Measurements from ENCODE around the gene CACNA2D4. TPM values are rescaled to one million over a fixed set of nuclear protein-coding genes. Genes with fewer than 3 reads are reported as not detected.

The CACNA2D4 gene
- total and polyA plus RNA-seq, 11 donors: 0.10 to 9.0 (median 1.2) TPM

DNA sequence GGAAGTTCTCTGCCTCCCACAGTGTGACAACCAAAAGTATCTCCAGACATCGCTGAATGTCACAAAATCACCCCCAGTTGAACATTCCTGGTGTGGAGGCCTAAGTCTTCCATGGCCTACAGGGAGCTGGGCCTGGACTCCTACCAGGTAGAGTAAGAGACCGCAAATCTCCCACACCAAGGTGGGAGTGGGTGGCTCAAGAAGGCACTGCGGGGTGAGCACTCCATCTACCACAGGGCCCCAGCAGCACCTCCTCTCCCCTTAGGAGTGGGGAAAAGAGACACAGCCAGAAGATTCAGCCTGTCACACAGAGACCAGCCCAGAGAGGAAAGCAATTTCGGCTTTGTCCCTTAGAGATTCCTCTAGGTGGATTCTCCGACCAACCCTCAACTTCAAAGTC lies 72.6 kb downstream of the CACNA2D4 start:
- Histone ChIP-seq H3K27ac (no peak overlapping the region), H3K36me3 (no peaks in the 10 kb centered on the region), H3K9me3 (no peaks in the 10 kb centered on the region), H3K4me3 (no peak overlapping the region), H3K4me1 (no peaks in the 10 kb centered on the region), H3K27me3 (peaks cover 0 to 30% (median 2%) of the 10 kb centered on the region in 9 donors)
- DNase-seq: no peak
- TF ChIP-seq CTCF (IDR thresholded peaks at IDR 0.05) (no peak), POLR2A (IDR thresholded peaks at IDR 0.05) (no peak)
- 88 to 96% (median 94%) methylated on average over 4 to 5 of the region's 5 CpGs for WGBS, 4 donors
- intact Hi-C loops (cut with DNase I): no loop called here
- ATAC-seq: no peak

DNA sequence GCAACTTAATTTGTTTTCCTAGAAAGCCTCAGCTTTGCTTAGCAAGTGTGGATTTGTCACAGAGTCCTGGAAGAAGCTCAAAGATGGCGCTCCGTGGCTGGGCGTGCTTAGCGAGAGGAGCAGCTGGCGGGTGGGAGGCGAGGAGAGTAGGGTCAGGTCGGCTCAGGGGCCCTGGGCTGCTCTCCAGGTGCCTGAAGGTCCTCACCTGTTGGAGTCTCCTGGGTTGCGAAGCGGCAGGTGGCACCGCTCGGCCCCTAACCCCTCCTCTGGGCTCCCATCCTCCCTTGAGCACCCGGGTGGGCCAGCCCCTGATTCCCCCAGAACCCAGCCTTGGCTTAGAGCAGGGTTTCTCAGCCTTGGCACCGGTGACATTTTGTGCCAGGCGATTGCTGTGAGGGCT lies 73.0 kb downstream of the CACNA2D4 start:
- ATAC-seq: no peak
- intact Hi-C loops (cut with DNase I): no loop called here
- TF ChIP-seq CTCF (IDR thresholded peaks at IDR 0.05): no peak
- no peak for TF ChIP-seq POLR2A (IDR thresholded peaks at IDR 0.05)

GRCh38 chr12:1844661-1845409 lies 73.6 kb downstream of the CACNA2D4 start:
- peaks cover 0 to 30% (median 2%) of the 10 kb centered on the region in 9 donors for H3K27me3 ChIP-seq
- H3K36me3 ChIP-seq: no peaks in the 10 kb centered on the region
- H3K4me3 ChIP-seq: no peak overlapping the region
- no peaks in the 10 kb centered on the region for H3K9me3 ChIP-seq
- ATAC-seq (no peak), DNase-seq (peak in 1 of 5 donors; percentile 9)
- intact Hi-C loops (cut with DNase I): no loop called here
- TF ChIP-seq CTCF (IDR thresholded peaks at IDR 0.05) (no peak), POLR2A (IDR thresholded peaks at IDR 0.05) (no peak)
- 49 to 58% (median 51%) methylated on average over 12 of the region's 12 CpGs for WGBS, 4 donors
- no peak overlapping the region for H3K27ac ChIP-seq
- no peaks in the 10 kb centered on the region for H3K4me1 ChIP-seq

More for the DNA sequence above, 73.0 kb downstream of the CACNA2D4 start:
- Histone ChIP-seq H3K4me1 (no peaks in the 10 kb centered on the region), H3K27me3 (peaks cover 0 to 30% (median 2%) of the 10 kb centered on the region in 9 donors), H3K27ac (no peak overlapping the region), H3K36me3 (no peaks in the 10 kb centered on the region), H3K4me3 (no peak overlapping the region), H3K9me3 (no peaks in the 10 kb centered on the region)
- 87 to 90% (median 89%) methylated on average over 12 to 14 of the region's 14 CpGs for WGBS, 4 donors
- peak in 1 of 5 donors; percentile 8 for DNase-seq

DNA sequence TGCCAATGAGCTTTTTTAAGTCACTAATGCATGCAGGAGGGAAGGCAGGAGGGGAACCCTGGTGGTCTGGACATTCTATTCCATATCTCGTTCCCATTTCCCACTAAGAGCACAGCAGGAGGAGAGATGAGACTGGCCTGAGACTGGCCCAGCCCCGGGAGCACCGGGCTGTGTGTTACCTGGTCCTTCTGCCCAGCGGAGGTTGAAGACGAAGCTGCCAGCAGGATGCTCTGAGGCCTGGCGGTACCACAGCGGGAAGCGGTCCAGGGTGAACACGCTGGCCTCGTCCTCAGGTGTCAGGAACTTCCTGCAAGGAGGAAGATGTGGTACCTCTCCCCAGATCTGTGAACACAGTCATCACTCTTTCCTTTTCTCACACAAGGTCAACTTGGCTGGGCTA lies 74.2 kb downstream of the CACNA2D4 start:
- no peaks in the 10 kb centered on the region for H3K4me1 ChIP-seq
- intact Hi-C loops (cut with DNase I): no loop called here
- no peak overlapping the region for H3K4me3 ChIP-seq
- H3K9me3 ChIP-seq: no peaks in the 10 kb centered on the region
- WGBS, 4 donors: 67 to 78% (median 73%) methylated on average over 10 of the region's 10 CpGs
- H3K27ac ChIP-seq: no peak overlapping the region
- peaks cover 0 to 30% (median 2%) of the 10 kb centered on the region in 9 donors for H3K27me3 ChIP-seq
- ATAC-seq (no peak), DNase-seq (peak in 1 of 5 donors; percentile 8)
- no peaks in the 10 kb centered on the region for H3K36me3 ChIP-seq
- TF ChIP-seq CTCF (IDR thresholded peaks at IDR 0.05) (no peak), POLR2A (IDR thresholded peaks at IDR 0.05) (no peak)

Measured in heart left ventricle (tissue), 16 donors.